ENCODE measurements around the gene CDX2. TPM values are rescaled to one million over a fixed set of nuclear protein-coding genes. Genes with fewer than 3 reads are reported as not detected.

CDX2 gene
- total RNA-seq, 2 experiments from 2014 or later: not detected

DNA sequence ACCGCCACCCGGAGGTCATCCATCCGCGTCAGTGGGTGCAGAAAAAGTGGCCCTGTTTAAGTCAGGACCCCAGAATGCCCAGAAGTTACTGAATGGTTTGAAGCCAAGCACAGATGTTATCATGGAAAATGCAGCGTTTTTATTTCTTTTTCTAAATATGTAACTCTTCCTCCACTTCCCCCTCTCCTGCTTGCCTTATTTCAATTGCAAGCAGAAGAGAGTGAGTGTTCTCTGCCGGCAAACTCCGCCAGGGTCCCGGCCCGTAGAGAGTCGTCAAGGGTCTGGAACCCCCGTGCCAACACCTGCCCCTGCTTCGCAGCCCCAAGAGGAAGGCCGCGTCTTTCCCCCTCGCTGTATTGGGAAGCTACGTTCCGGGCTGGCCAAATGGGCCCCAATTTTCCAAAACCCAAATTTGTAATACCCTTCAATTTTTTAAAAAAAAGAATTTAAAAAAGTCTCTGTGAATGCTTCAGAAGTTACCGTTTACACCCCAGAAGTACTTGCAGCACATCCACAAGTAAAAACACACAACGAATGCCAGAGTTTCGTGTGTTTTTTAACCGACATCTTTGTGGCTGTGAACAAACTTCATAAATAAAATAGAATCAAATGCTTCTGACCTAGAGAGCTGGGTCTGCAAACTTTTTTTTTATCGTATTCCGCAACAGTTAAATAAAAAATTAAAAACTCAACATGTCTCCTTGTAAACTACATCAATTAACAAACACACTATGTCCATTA, 50.0 kb downstream of the CDX2 start:
- POLR2A ChIA-PET: no interaction called here
- no peaks in the 10 kb centered on the region for H3K36me3 ChIP-seq (ENCODE audit: insufficient read depth, low read length)
- no TSS peak for BruUV-seq (replicated peaks)
- H3K27ac ChIP-seq (ENCODE audit: low read depth, low read length, poor library complexity, severe bottlenecking): no peak overlapping the region
- intact Hi-C loops (cut with micrococcal nuclease; ENCODE audit: unreplicated experiment): no loop called here
- H3K4me1 ChIP-seq (ENCODE audit: insufficient read depth, low read length, poor library complexity, severe bottlenecking): no peaks in the 10 kb centered on the region
- no peak for DNase-seq (ENCODE audit: low spot score)
- no peak overlapping the region for H3K4me3 ChIP-seq (ENCODE audit: low read depth, low read length, poor library complexity, severe bottlenecking)
- CTCF ChIA-PET (ENCODE audit: unreplicated experiment): no interaction called here
- H3K9me3 ChIP-seq (ENCODE audit: low read length): no peaks in the 10 kb centered on the region
- TF ChIP-seq, protein P1, sequence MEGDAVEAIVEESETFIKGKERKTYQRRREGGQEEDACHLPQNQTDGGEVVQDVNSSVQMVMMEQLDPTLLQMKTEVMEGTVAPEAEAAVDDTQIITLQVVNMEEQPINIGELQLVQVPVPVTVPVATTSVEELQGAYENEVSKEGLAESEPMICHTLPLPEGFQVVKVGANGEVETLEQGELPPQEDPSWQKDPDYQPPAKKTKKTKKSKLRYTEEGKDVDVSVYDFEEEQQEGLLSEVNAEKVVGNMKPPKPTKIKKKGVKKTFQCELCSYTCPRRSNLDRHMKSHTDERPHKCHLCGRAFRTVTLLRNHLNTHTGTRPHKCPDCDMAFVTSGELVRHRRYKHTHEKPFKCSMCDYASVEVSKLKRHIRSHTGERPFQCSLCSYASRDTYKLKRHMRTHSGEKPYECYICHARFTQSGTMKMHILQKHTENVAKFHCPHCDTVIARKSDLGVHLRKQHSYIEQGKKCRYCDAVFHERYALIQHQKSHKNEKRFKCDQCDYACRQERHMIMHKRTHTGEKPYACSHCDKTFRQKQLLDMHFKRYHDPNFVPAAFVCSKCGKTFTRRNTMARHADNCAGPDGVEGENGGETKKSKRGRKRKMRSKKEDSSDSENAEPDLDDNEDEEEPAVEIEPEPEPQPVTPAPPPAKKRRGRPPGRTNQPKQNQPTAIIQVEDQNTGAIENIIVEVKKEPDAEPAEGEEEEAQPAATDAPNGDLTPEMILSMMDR (conservative IDR thresholded peaks at IDR 0.05; ENCODE audit: low read length): no peak
- TF ChIP-seq EZH2phosphoT487 (IDR thresholded peaks at IDR 0.05; ENCODE audit: borderline replicate concordance, low read depth, low read length): no peak
- no peaks in the 10 kb centered on the region for H3K9me2 ChIP-seq (ENCODE audit: insufficient read depth, low read length)
- H3K4me2 ChIP-seq (ENCODE audit: low read length): no peak overlapping the region
- H3K79me2 ChIP-seq (ENCODE audit: insufficient read depth, low read depth, low read length): no peaks in the 10 kb centered on the region
- H4K20me1 ChIP-seq (ENCODE audit: insufficient read depth, low read length): no peaks in the 10 kb centered on the region
- no peak overlapping the region for H2AFZ ChIP-seq (ENCODE audit: low read length)

DNA sequence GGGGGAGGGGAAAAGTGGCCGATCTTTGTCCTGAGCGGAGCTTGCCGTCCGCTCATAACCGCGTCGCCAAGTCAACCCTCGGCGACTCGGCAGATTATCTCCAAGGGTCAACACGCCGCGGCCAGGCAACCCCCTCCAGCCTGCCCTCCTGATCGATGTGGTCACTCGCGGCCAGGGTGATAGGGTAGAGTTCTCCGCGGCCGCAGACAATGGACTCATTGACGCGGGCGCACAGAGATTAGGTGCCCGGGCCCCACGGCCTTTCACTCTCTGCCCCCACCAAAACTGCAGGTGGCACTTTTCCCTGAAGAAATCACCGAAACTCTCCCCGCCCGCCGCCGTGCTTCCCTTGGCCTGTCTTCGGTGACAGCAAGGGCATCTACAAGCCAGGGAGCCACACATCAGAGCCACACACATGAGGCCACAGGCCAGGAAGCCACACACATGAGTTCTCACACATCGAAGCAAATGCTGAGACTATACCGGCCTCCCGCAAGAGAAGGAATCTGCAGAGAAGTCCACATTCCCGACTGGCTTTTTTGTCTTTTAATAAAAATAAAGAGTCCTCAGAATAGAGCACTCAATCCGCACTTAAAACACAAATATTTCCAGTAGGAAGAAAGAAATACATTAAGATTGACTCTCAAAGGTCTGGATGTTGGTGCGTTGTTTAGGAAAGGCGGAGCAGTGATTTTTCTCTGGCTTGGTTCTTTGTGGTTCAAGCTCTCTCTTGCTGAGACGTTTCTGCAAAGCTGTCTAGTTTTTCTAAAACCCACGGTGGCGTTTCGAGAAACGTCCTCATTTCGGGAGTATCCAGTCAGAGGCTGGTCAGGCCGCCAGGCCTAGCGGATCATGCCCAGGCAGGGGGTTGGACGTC, 50.8 kb downstream of the CDX2 start:
- TF ChIP-seq, protein P1 (conservative IDR thresholded peaks at IDR 0.05; ENCODE audit: low read length): no peak
- no peak for TF ChIP-seq EZH2phosphoT487 (IDR thresholded peaks at IDR 0.05; ENCODE audit: borderline replicate concordance, low read depth, low read length)
- Histone ChIP-seq H3K9me3 (ENCODE audit: low read length) (no peaks in the 10 kb centered on the region), H2AFZ (ENCODE audit: low read length) (no peak overlapping the region), H3K27ac (ENCODE audit: low read depth, low read length, poor library complexity, severe bottlenecking) (no peak overlapping the region), H3K4me2 (ENCODE audit: low read length) (no peak overlapping the region), H3K4me3 (ENCODE audit: low read depth, low read length, poor library complexity, severe bottlenecking) (no peak overlapping the region), H3K4me1 (ENCODE audit: insufficient read depth, low read length, poor library complexity, severe bottlenecking) (no peaks in the 10 kb centered on the region), H4K20me1 (ENCODE audit: insufficient read depth, low read length) (no peaks in the 10 kb centered on the region), H3K79me2 (ENCODE audit: insufficient read depth, low read depth, low read length) (no peaks in the 10 kb centered on the region), H3K9me2 (ENCODE audit: insufficient read depth, low read length) (no peaks in the 10 kb centered on the region), H3K36me3 (ENCODE audit: insufficient read depth, low read length) (no peaks in the 10 kb centered on the region)
- intact Hi-C loops (cut with micrococcal nuclease; ENCODE audit: unreplicated experiment): no loop called here
- POLR2A ChIA-PET: no interaction called here
- BruUV-seq (replicated peaks): no TSS peak
- CTCF ChIA-PET (ENCODE audit: unreplicated experiment): no interaction called here
- DNase-seq (ENCODE audit: low spot score): no peak

All from OCI-LY7 (cell line).